ENCODE measurements around the gene LRRC36. TPM values are rescaled to one million over a fixed set of nuclear protein-coding genes. Genes with fewer than 3 reads are reported as not detected.

Gene LRRC36
- total RNA-seq = 1 to 10 TPM in 1 of 4 donors, not detected in 3; 5.1 TPM

DNA sequence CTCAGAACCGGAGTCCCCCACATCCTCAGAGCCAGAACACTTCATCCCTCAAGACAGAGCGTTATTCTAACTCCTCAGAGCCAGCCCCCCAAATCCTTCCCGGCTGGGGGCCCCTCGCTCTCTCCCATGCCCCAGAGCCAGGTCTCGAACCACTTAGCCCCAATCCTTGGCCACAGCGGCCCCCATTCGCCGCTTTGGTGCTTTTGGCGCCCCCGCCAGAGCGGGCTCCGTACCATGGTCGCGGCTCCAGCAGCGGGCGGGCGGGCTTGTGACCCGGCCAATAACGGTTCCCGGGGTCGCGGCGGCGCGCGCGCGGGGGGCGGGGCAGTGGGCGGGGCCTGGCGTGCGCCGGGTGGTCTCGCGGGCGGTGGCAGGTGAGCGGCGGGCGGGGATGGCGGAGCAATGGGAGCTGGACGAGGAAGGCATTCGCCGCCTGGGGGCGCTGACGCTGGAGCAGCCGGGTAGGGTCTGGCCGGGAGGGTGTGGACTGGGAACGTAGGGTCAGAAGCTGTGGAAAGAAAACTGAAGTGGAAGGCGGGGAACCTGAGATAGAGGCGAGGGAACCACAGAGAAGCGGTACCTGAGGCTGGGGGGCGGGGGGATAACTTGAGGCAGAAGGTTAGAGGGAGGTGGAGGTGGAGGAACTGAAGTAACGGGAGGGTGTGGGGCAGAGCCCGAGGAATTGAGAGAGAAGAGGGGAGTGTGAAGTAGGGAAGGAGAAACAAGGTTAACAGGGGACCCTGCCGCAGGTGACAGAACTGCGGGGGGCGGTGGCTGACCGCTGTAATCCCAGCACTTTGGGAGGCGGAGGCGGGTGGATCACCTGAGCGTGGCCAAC is at the start of gene LRRC36, which contains the start of gene KCTD19:
LRRC36 (plus strand) TSS at position 344 of the 838 bp plus-strand sequence; CDS start at position 392, 48 bp downstream.
KCTD19 (minus strand) TSS at position 270 of the 838 bp plus-strand sequence; CDS start at position 236, 34 bp downstream.
- TF ChIP-seq CTCF (IDR thresholded peaks at IDR 0.05) (peak in 5 of 6 experiments; percentile 9 to 53 (median 49)), POLR2A (IDR thresholded peaks at IDR 0.05) (no peak)
- Histone ChIP-seq H3K4me3 (peak within 1 kb of the TSS; percentile 34 to 71 (median 52)), H3K27me3 (no peaks in the 10 kb centered on the region), H3K27ac (peak within 1 kb of the TSS in 1 of 4 donors; percentile 47), H3K9me3 (no peaks in the 10 kb centered on the region), H3K36me3 (no peaks in the 10 kb centered on the region), H3K4me1 (peaks cover 0 to 10% (median 5%) of the 10 kb centered on the region in 4 donors)
- peak; percentile 50 to 83 (median 79) for DNase-seq

DNA sequence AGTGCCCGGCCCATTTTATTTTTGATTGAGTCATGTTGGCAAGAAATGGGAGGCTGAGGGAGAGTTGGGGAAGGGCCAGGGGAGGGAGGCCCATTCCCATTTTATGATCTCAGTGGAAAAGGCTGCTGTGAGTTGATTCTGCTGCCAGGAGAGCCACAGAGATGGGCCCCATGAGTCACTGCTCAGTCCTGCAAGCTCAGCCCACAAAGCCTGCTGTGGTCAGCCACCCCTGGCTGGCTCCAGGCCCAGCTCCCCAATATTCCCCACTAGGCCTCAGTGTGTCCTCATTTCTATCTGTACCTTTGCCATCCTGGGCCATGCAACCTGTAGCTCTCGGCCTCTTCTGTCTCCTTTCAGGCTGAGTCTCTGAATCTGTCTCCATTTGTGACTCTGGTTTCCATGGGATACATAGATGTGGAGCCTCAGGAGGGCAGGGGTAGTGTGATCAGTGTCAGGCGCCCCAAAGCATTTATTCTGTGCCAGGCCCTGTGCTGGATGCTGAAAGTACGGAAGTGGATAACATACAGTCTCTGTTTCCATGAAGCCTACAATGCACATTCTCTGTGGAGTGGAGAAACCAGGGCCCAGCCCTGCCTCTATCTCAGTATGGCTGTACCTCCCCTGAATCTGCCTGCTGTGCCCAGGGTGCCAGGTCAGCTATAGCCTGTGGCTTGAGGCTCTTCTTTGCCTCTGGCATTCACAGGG is 49.2 kb upstream of the LRRC36 start:
- Histone ChIP-seq H3K27ac (peak overlapping the region in 2 of 4 donors; percentile 52 to 70), H3K9me3 (no peaks in the 10 kb centered on the region), H3K27me3 (no peaks in the 10 kb centered on the region), H3K4me3 (no peak overlapping the region), H3K4me1 (peaks cover 0 to 27% (median 7%) of the 10 kb centered on the region in 4 donors), H3K36me3 (no peaks in the 10 kb centered on the region)
- no peak for DNase-seq
- TF ChIP-seq POLR2A (IDR thresholded peaks at IDR 0.05) (no peak), CTCF (IDR thresholded peaks at IDR 0.05) (no peak)

- Histone ChIP-seq H3K4me1 (peaks cover 0 to 27% (median 7%) of the 10 kb centered on the region in 4 donors), H3K27me3 (no peaks in the 10 kb centered on the region), H3K27ac (peak overlapping the region; percentile 33 to 75 (median 61)), H3K4me3 (peak overlapping the region; percentile 65 to 95 (median 85)), H3K9me3 (no peaks in the 10 kb centered on the region), H3K36me3 (no peaks in the 10 kb centered on the region)
- DNase-seq = no peak
- no peak for TF ChIP-seq POLR2A (IDR thresholded peaks at IDR 0.05)
- TF ChIP-seq CTCF (IDR thresholded peaks at IDR 0.05) = no peak
Measured at GRCh38 chr16:67277999-67278772, 48.4 kb upstream of the LRRC36 start.

DNA sequence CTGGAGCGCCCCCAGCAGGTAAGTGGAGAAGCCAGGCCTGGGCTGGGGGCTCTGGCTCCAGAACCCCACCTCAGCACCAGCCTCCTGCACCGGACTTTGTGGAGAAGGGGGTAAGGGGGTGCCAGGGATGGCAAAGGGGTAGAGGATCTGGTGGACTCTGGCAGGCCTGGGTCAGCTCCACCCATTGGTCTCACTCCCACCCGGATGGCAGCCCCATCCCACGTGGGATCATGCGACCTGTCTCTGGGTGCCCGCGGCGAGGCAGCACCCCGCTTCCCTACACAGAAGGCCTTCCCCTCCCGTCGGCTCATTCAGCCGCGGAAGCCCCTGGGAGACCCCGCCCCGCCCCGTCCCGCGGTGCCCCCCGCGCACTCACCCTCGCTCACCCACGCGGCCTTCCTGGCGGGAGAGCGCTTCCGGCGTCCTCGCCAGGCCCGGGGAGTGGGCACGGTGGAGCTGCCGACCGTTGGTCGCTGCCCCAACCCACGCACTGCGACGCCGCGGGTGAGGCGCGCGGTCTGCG is 47.8 kb upstream of the LRRC36 start:
- Histone ChIP-seq H3K27me3 (no peaks in the 10 kb centered on the region), H3K4me1 (peaks cover 0 to 27% (median 7%) of the 10 kb centered on the region in 4 donors), H3K36me3 (no peaks in the 10 kb centered on the region), H3K27ac (peak overlapping the region; percentile 33 to 75 (median 61)), H3K4me3 (peak overlapping the region; percentile 65 to 95 (median 85)), H3K9me3 (no peaks in the 10 kb centered on the region)
- peak in 4 of 6 experiments; percentile 13 to 30 (median 21) for TF ChIP-seq CTCF (IDR thresholded peaks at IDR 0.05)
- no peak for TF ChIP-seq POLR2A (IDR thresholded peaks at IDR 0.05)
- peak in 2 of 3 donors; percentile 39 to 61 for DNase-seq
